ENCODE measurements around the gene MYO3B.
"Not testable (repeated sequence)": the region's sequence is repeated elsewhere in the genome, so short reads cannot be mapped to it uniquely, and the experiment has no call there.

Gene MYO3B

GRCh38 chr2:170535552-170535951, 357.6 kb downstream of the MYO3B start:
- no peak for DNase-seq (ENCODE audit: low read depth, low spot score)
- no peak overlapping the region for H3K4me3 ChIP-seq (ENCODE audit: low read length)

- H3K4me3 ChIP-seq (ENCODE audit: low read length): no peak overlapping the region
- no peak for DNase-seq (ENCODE audit: low read depth, low spot score)
Measured at GRCh38 chr2:170544817-170545216, 366.9 kb downstream of the MYO3B start.

GRCh38 chr2:170548304-170548703, 370.4 kb downstream of the MYO3B start:
- no peak for DNase-seq (ENCODE audit: low read depth, low spot score)
- no peak overlapping the region for H3K4me3 ChIP-seq (ENCODE audit: low read length)

GRCh38 chr2:170550501-170550900, 372.6 kb downstream of the MYO3B start:
- no peak overlapping the region for H3K4me3 ChIP-seq (ENCODE audit: low read length)
- no peak for DNase-seq (ENCODE audit: low read depth, low spot score)

- not testable (repeated sequence) for DNase-seq (ENCODE audit: low read depth, low spot score); H3K4me3 ChIP-seq (ENCODE audit: low read length)
Measured at GRCh38 chr2:170551899-170552298, 374.0 kb downstream of the MYO3B start.

- DNase-seq (ENCODE audit: low read depth, low spot score): no peak
- no peak overlapping the region for H3K4me3 ChIP-seq (ENCODE audit: low read length)
Measured at GRCh38 chr2:170553748-170554147, 375.8 kb downstream of the MYO3B start.

- no peak overlapping the region for H3K4me3 ChIP-seq (ENCODE audit: low read length)
- DNase-seq (ENCODE audit: low read depth, low spot score): no peak
Measured at GRCh38 chr2:170554278-170554955, 376.5 kb downstream of the MYO3B start.

GRCh38 chr2:170562928-170563327, 385.0 kb downstream of the MYO3B start:
- H3K4me3 ChIP-seq (ENCODE audit: low read length): no peak overlapping the region
- no peak for DNase-seq (ENCODE audit: low read depth, low spot score)

- no peak for DNase-seq (ENCODE audit: low read depth, low spot score)
- H3K4me3 ChIP-seq (ENCODE audit: low read length): no peak overlapping the region
Measured at GRCh38 chr2:170563401-170563800, 385.5 kb downstream of the MYO3B start.

GRCh38 chr2:170566138-170566537, 388.2 kb downstream of the MYO3B start:
- no peak for DNase-seq (ENCODE audit: low read depth, low spot score)
- H3K4me3 ChIP-seq (ENCODE audit: low read length): no peak overlapping the region

GRCh38 chr2:170567429-170567828, 389.5 kb downstream of the MYO3B start:
- H3K4me3 ChIP-seq (ENCODE audit: low read length): no peak overlapping the region
- DNase-seq (ENCODE audit: low read depth, low spot score): no peak

GRCh38 chr2:170568511-170568910, 390.6 kb downstream of the MYO3B start:
- DNase-seq (ENCODE audit: low read depth, low spot score): no peak
- no peak overlapping the region for H3K4me3 ChIP-seq (ENCODE audit: low read length)

GRCh38 chr2:170571612-170572011, 393.7 kb downstream of the MYO3B start:
- no peak for DNase-seq (ENCODE audit: low read depth, low spot score)
- H3K4me3 ChIP-seq (ENCODE audit: low read length): no peak overlapping the region

- no peak overlapping the region for H3K4me3 ChIP-seq (ENCODE audit: low read length)
- DNase-seq (ENCODE audit: low read depth, low spot score): no peak
Measured at GRCh38 chr2:170573671-170574070, 395.7 kb downstream of the MYO3B start.

- DNase-seq (ENCODE audit: low read depth, low spot score): no peak
- H3K4me3 ChIP-seq (ENCODE audit: low read length): no peak overlapping the region
Measured at GRCh38 chr2:170576296-170576695, 398.3 kb downstream of the MYO3B start.

GRCh38 chr2:170577356-170577755, 399.4 kb downstream of the MYO3B start:
- no peak overlapping the region for H3K4me3 ChIP-seq (ENCODE audit: low read length)
- DNase-seq (ENCODE audit: low read depth, low spot score): no peak

GRCh38 chr2:170578606-170579005, 400.7 kb downstream of the MYO3B start:
- DNase-seq (ENCODE audit: low read depth, low spot score): no peak
- H3K4me3 ChIP-seq (ENCODE audit: low read length): no peak overlapping the region

GRCh38 chr2:170579511-170579910, 401.6 kb downstream of the MYO3B start:
- DNase-seq (ENCODE audit: low read depth, low spot score): no peak
- H3K4me3 ChIP-seq (ENCODE audit: low read length): no peak overlapping the region

GRCh38 chr2:170582313-170582712, 404.4 kb downstream of the MYO3B start:
- no peak overlapping the region for H3K4me3 ChIP-seq (ENCODE audit: low read length)
- DNase-seq (ENCODE audit: low read depth, low spot score): no peak

- no peak overlapping the region for H3K4me3 ChIP-seq (ENCODE audit: low read length)
- no peak for DNase-seq (ENCODE audit: low read depth, low spot score)
Measured at GRCh38 chr2:170582751-170583463, 405.0 kb downstream of the MYO3B start.

- DNase-seq (ENCODE audit: low read depth, low spot score): no peak
- no peak overlapping the region for H3K4me3 ChIP-seq (ENCODE audit: low read length)
Measured at GRCh38 chr2:170585067-170585466, 407.1 kb downstream of the MYO3B start.
